22Rv1 (cell line): ENCODE data around the gene IBSP.

ENCODE experiments used
- ZFX ChIP-seq: fragments of 450-650 bp; IDR thresholded peaks from 2 replicates; pipeline ENCODE4 v1.6.1; 2017; ENCODE audit warnings: antibody characterized with exemption, borderline replicate concordance
- TF ChIP-seq, protein P1 (sequence below): fragments of 450-650 bp; IDR thresholded peaks from 2 replicates; pipeline ENCODE4 v1.5.1; 2017; ENCODE audit warnings: mild to moderate bottlenecking

DNA sequence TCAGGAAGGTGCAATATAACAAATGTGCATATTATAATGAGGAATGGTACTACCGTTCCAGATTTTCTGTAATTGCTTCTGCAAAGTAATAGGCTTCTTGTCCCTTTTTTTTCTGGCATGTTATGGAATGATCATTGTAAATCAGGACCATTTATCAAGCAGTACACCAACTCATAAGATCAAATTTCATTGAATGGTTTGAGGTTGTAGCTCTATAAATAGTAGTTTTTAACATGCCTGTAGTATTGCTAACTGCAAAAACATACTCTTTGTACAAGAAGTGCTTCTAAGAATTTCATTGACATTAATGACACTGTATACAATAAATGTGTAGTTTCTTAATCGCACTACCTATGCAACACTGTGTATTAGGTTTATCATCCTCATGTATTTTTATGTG lies 12.6 kb downstream of the IBSP start:
- TF ChIP-seq, protein P1, sequence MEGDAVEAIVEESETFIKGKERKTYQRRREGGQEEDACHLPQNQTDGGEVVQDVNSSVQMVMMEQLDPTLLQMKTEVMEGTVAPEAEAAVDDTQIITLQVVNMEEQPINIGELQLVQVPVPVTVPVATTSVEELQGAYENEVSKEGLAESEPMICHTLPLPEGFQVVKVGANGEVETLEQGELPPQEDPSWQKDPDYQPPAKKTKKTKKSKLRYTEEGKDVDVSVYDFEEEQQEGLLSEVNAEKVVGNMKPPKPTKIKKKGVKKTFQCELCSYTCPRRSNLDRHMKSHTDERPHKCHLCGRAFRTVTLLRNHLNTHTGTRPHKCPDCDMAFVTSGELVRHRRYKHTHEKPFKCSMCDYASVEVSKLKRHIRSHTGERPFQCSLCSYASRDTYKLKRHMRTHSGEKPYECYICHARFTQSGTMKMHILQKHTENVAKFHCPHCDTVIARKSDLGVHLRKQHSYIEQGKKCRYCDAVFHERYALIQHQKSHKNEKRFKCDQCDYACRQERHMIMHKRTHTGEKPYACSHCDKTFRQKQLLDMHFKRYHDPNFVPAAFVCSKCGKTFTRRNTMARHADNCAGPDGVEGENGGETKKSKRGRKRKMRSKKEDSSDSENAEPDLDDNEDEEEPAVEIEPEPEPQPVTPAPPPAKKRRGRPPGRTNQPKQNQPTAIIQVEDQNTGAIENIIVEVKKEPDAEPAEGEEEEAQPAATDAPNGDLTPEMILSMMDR = no peak
- no peak for TF ChIP-seq ZFX
